ENCODE measurements around the gene RPL27.
A peak's percentile ranks its signal among the peaks of the same experiment; 100 is the strongest.

Gene RPL27

GRCh38 chr17:43014649-43015542 is 16.7 kb downstream of the RPL27 start:
- ChIA-PET CTCF (interaction anchor here (0.6 to 1.9 kb wide), 2 partner anchors 8 to 162 kb away, joined by 3 to 5 read pairs; partner anchors contain the start of gene IFI35), POLR2A (interaction anchor here (0.6 kb wide), 1 partner anchor 111 kb away, joined by 3 read pairs; no protein-coding TSS in a partner anchor)
- H3K27ac ChIP-seq (ENCODE audit: insufficient read depth in 1 of 2, low read depth in 1 of 2, low read length in 2 of 2, poor library complexity in 1 of 2, severe bottlenecking in 2 of 2), result no peak overlapping the region
- 88% methylated on average over 1 of the region's 8 CpGs for WGBS (ENCODE audit: insufficient coverage)
- no peaks in the 10 kb centered on the region for H3K9me3 ChIP-seq (ENCODE audit: control extremely low read depth in 1 of 5, control insufficient read depth in 4 of 5, insufficient read depth in 2 of 5, low read depth in 1 of 5, low read length in 4 of 5)
- H3K4me1 ChIP-seq (ENCODE audit: control extremely low read depth in 1 of 4, control insufficient read depth in 4 of 4, insufficient read depth in 4 of 4, low read length in 3 of 4), result peaks cover 4 to 35% (median 23%) of the 10 kb centered on the region in 4 experiments
- DNase-seq, result no peak
- no peak overlapping the region for H3K4me3 ChIP-seq (ENCODE audit: control insufficient read depth in 1 of 7, extremely low read depth in 1 of 7, insufficient read depth in 4 of 7, low read depth in 2 of 7, low read length in 6 of 7)
- H3K36me3 ChIP-seq (ENCODE audit: control insufficient read depth in 4 of 4, insufficient read depth in 4 of 4, low read length in 3 of 4), result peaks cover 2 to 49% (median 36%) of the 10 kb centered on the region in 4 experiments
- H3K27me3 ChIP-seq (replicated peaks in 2 of 5; ENCODE audit: control insufficient read depth in 4 of 5, insufficient read depth in 5 of 5, low read length in 4 of 5), result no peaks in the 10 kb centered on the region

- DNase-seq, result no peak
- WGBS (ENCODE audit: insufficient coverage), result 92% methylated on average over 5 of the region's 9 CpGs
- H3K9me3 ChIP-seq (ENCODE audit: control extremely low read depth in 1 of 5, control insufficient read depth in 4 of 5, insufficient read depth in 2 of 5, low read depth in 1 of 5, low read length in 4 of 5), result no peaks in the 10 kb centered on the region
- no peaks in the 10 kb centered on the region for H3K27me3 ChIP-seq (replicated peaks in 2 of 5; ENCODE audit: control insufficient read depth in 4 of 5, insufficient read depth in 5 of 5, low read length in 4 of 5)
- POLR2A ChIA-PET, result interaction anchor here (0.6 kb wide), 1 partner anchor 111 kb away, joined by 3 read pairs; no protein-coding TSS in a partner anchor
- no peak overlapping the region for H3K4me3 ChIP-seq (ENCODE audit: control insufficient read depth in 1 of 7, extremely low read depth in 1 of 7, insufficient read depth in 4 of 7, low read depth in 2 of 7, low read length in 6 of 7)
- peaks cover 5 to 42% (median 29%) of the 10 kb centered on the region in 4 experiments for H3K4me1 ChIP-seq (ENCODE audit: control extremely low read depth in 1 of 4, control insufficient read depth in 4 of 4, insufficient read depth in 4 of 4, low read length in 3 of 4)
- H3K36me3 ChIP-seq (ENCODE audit: control insufficient read depth in 4 of 4, insufficient read depth in 4 of 4, low read length in 3 of 4), result peaks cover 2 to 49% (median 36%) of the 10 kb centered on the region in 4 experiments
- CTCF ChIA-PET, result interaction anchor here (1.9 kb wide), 1 partner anchor 9 kb away, joined by 5 read pairs; the partner anchor contains the start of gene IFI35
- H3K27ac ChIP-seq (ENCODE audit: insufficient read depth in 1 of 2, low read depth in 1 of 2, low read length in 2 of 2, poor library complexity in 1 of 2, severe bottlenecking in 2 of 2), result no peak overlapping the region
These were observed 17.4 kb downstream of the RPL27 start for GRCh38 chr17:43015579-43015978.

GRCh38 chr17:43016216-43016615 is 18.0 kb downstream of the RPL27 start:
- peaks cover 2 to 49% (median 34%) of the 10 kb centered on the region in 4 experiments for H3K36me3 ChIP-seq (ENCODE audit: control insufficient read depth in 4 of 4, insufficient read depth in 4 of 4, low read length in 3 of 4)
- CTCF ChIA-PET, result no interaction called here

GRCh38 chr17:43018008-43018853 is 20.0 kb downstream of the RPL27 start:
- peaks cover 2 to 42% (median 28%) of the 10 kb centered on the region in 4 experiments for H3K36me3 ChIP-seq (ENCODE audit: control insufficient read depth in 4 of 4, insufficient read depth in 4 of 4, low read length in 3 of 4)
- CTCF ChIA-PET, result interaction anchor here (1.1 to 1.5 kb wide), 2 partner anchors 17 to 195 kb away, joined by 3 to 5 read pairs; no protein-coding TSS in a partner anchor
- H3K4me1 ChIP-seq (ENCODE audit: control extremely low read depth in 1 of 4, control insufficient read depth in 4 of 4, insufficient read depth in 4 of 4, low read length in 3 of 4), result peaks cover 5 to 53% (median 44%) of the 10 kb centered on the region in 4 experiments
- POLR2A ChIA-PET, result interaction anchor here (1.1 to 1.2 kb wide), 2 partner anchors 12 to 297 kb away, joined by 3 to 4 read pairs; partner anchors contain the start of gene IFI35
- WGBS (ENCODE audit: insufficient coverage), result 76% methylated on average over 15 of the region's 19 CpGs
- no peak overlapping the region for H3K4me3 ChIP-seq (ENCODE audit: control insufficient read depth in 1 of 7, extremely low read depth in 1 of 7, insufficient read depth in 4 of 7, low read depth in 2 of 7, low read length in 6 of 7)
- peak; percentile 43 to 87 (median 81) for DNase-seq
- H3K27ac ChIP-seq (ENCODE audit: insufficient read depth in 1 of 2, low read depth in 1 of 2, low read length in 2 of 2, poor library complexity in 1 of 2, severe bottlenecking in 2 of 2), result peak overlapping the region in 1 of 2 experiments; percentile 44
- H3K9me3 ChIP-seq (ENCODE audit: control extremely low read depth in 1 of 5, control insufficient read depth in 4 of 5, insufficient read depth in 2 of 5, low read depth in 1 of 5, low read length in 4 of 5), result no peaks in the 10 kb centered on the region
- no peaks in the 10 kb centered on the region for H3K27me3 ChIP-seq (replicated peaks in 2 of 5; ENCODE audit: control insufficient read depth in 4 of 5, insufficient read depth in 5 of 5, low read length in 4 of 5)

More at GRCh38 chr17:43016216-43016615, 18.0 kb downstream of the RPL27 start:
- 95% methylated on average over 7 of the region's 7 CpGs for WGBS (ENCODE audit: insufficient coverage)
- Histone ChIP-seq H3K27me3 (replicated peaks in 2 of 5; ENCODE audit: control insufficient read depth in 4 of 5, insufficient read depth in 5 of 5, low read length in 4 of 5) (no peaks in the 10 kb centered on the region), H3K9me3 (ENCODE audit: control extremely low read depth in 1 of 5, control insufficient read depth in 4 of 5, insufficient read depth in 2 of 5, low read depth in 1 of 5, low read length in 4 of 5) (no peaks in the 10 kb centered on the region), H3K27ac (ENCODE audit: insufficient read depth in 1 of 2, low read depth in 1 of 2, low read length in 2 of 2, poor library complexity in 1 of 2, severe bottlenecking in 2 of 2) (no peak overlapping the region), H3K4me3 (ENCODE audit: control insufficient read depth in 1 of 7, extremely low read depth in 1 of 7, insufficient read depth in 4 of 7, low read depth in 2 of 7, low read length in 6 of 7) (no peak overlapping the region), H3K4me1 (ENCODE audit: control extremely low read depth in 1 of 4, control insufficient read depth in 4 of 4, insufficient read depth in 4 of 4, low read length in 3 of 4) (peaks cover 5 to 48% (median 33%) of the 10 kb centered on the region in 4 experiments)
- POLR2A ChIA-PET, result no interaction called here
- no peak for DNase-seq

GRCh38 chr17:43018932-43019331 is 20.7 kb downstream of the RPL27 start:
- Histone ChIP-seq H3K27me3 (replicated peaks in 2 of 5; ENCODE audit: control insufficient read depth in 4 of 5, insufficient read depth in 5 of 5, low read length in 4 of 5) (no peaks in the 10 kb centered on the region), H3K4me3 (ENCODE audit: control insufficient read depth in 1 of 7, extremely low read depth in 1 of 7, insufficient read depth in 4 of 7, low read depth in 2 of 7, low read length in 6 of 7) (no peak overlapping the region), H3K27ac (ENCODE audit: insufficient read depth in 1 of 2, low read depth in 1 of 2, low read length in 2 of 2, poor library complexity in 1 of 2, severe bottlenecking in 2 of 2) (peak overlapping the region in 1 of 2 experiments; percentile 44), H3K36me3 (ENCODE audit: control insufficient read depth in 4 of 4, insufficient read depth in 4 of 4, low read length in 3 of 4) (peaks cover 2 to 35% (median 23%) of the 10 kb centered on the region in 4 experiments), H3K4me1 (ENCODE audit: control extremely low read depth in 1 of 4, control insufficient read depth in 4 of 4, insufficient read depth in 4 of 4, low read length in 3 of 4) (peaks cover 5 to 49% (median 47%) of the 10 kb centered on the region in 4 experiments), H3K9me3 (ENCODE audit: control extremely low read depth in 1 of 5, control insufficient read depth in 4 of 5, insufficient read depth in 2 of 5, low read depth in 1 of 5, low read length in 4 of 5) (no peaks in the 10 kb centered on the region)
- ChIA-PET POLR2A (interaction anchor here (0.6 to 1.2 kb wide), 4 partner anchors 13 to 296 kb away, joined by 3 to 11 read pairs (median 4); partner anchors contain the start of genes AARSD1 and IFI35), CTCF (interaction anchor here (0.9 to 1.5 kb wide), 3 partner anchors 12 to 196 kb away, joined by 3 to 5 read pairs (median 3); no protein-coding TSS in a partner anchor)
- DNase-seq, result peak in 2 of 3 donors; percentile 62 to 69
- no CpG with 5 or more reads among the region's 4 CpGs for WGBS (ENCODE audit: insufficient coverage)

- Histone ChIP-seq H3K4me1 (ENCODE audit: control extremely low read depth in 1 of 4, control insufficient read depth in 4 of 4, insufficient read depth in 4 of 4, low read length in 3 of 4) (peaks cover 5 to 51% (median 48%) of the 10 kb centered on the region in 4 experiments), H3K27me3 (replicated peaks in 2 of 5; ENCODE audit: control insufficient read depth in 4 of 5, insufficient read depth in 5 of 5, low read length in 4 of 5) (no peaks in the 10 kb centered on the region), H3K27ac (ENCODE audit: insufficient read depth in 1 of 2, low read depth in 1 of 2, low read length in 2 of 2, poor library complexity in 1 of 2, severe bottlenecking in 2 of 2) (no peak overlapping the region), H3K4me3 (ENCODE audit: control insufficient read depth in 1 of 7, extremely low read depth in 1 of 7, insufficient read depth in 4 of 7, low read depth in 2 of 7, low read length in 6 of 7) (no peak overlapping the region), H3K36me3 (ENCODE audit: control insufficient read depth in 4 of 4, insufficient read depth in 4 of 4, low read length in 3 of 4) (peaks cover 2 to 30% (median 20%) of the 10 kb centered on the region in 4 experiments), H3K9me3 (ENCODE audit: control extremely low read depth in 1 of 5, control insufficient read depth in 4 of 5, insufficient read depth in 2 of 5, low read depth in 1 of 5, low read length in 4 of 5) (no peaks in the 10 kb centered on the region)
- no peak for DNase-seq
- CTCF ChIA-PET, result interaction anchor here (0.9 to 1.5 kb wide), 2 partner anchors 12 to 18 kb away, joined by 3 to 5 read pairs; no protein-coding TSS in a partner anchor
- POLR2A ChIA-PET, result interaction anchor here (0.6 to 0.9 kb wide), 2 partner anchors 55 to 120 kb away, joined by 3 to 11 read pairs; partner anchors contain the start of gene AARSD1
- WGBS (ENCODE audit: insufficient coverage), result 69% methylated on average over 3 of the region's 7 CpGs
These were observed 21.2 kb downstream of the RPL27 start for GRCh38 chr17:43019418-43019817.
